Heart right ventricle (tissue), 16 donors: ENCODE results near the gene ABHD3. TPM values are rescaled to one million over a fixed set of nuclear protein-coding genes. Genes with fewer than 3 reads are reported as not detected.
"Not testable (repeated sequence)": the region's sequence is repeated elsewhere in the genome, so short reads cannot be mapped to it uniquely, and the experiment has no call there.

Source experiments
- ATAC-seq, 8 donors: fragments of 200-7000 bp; cut with Tn5 transposase; one replicate each; pipeline ENCODE4 v1.9.1; 2020; ENCODE audit warnings: mild to moderate bottlenecking in 8 of 8, moderate library complexity in 8 of 8, moderate number of reproducible peaks in 1 of 8
- DNase-seq, 2 donors: peaks; one replicate each; pipeline ENCODE4 v3.0.0-alpha.2; 2020
- H3K27ac ChIP-seq, 10 donors: fragments of 200-600 bp; sonication (generic) in 2 of 10; one replicate each; pipeline versions ENCODE4 v1.5.0 to v1.8.0; 2020 to 2022; ENCODE audit warnings: mild to moderate bottlenecking in 3 of 10
- H3K27me3 ChIP-seq, 7 donors: fragments of 200-600 bp; one replicate each; pipeline ENCODE4 v1.8.0; 2021 to 2022; ENCODE audit warnings: mild to moderate bottlenecking in 2 of 7
- H3K36me3 ChIP-seq, 9 donors: fragments of 200-600 bp; sonication (generic) in 1 of 9; one replicate each; pipeline versions ENCODE4 v1.5.0 to v1.8.0; 2020 to 2022; ENCODE audit warnings: mild to moderate bottlenecking in 2 of 9
- H3K4me1 ChIP-seq, 9 donors: fragments of 200-600 bp; sonication (generic) in 1 of 9; one replicate each; pipeline versions ENCODE4 v1.5.0 to v1.8.0; 2020 to 2022; ENCODE audit warnings: mild to moderate bottlenecking in 4 of 9
- H3K4me3 ChIP-seq, 10 donors: fragments of 200-600 bp; sonication (generic) in 2 of 10; one replicate each; pipeline versions ENCODE4 v1.5.0 to v1.8.0; 2020 to 2022; ENCODE audit warnings: mild to moderate bottlenecking in 7 of 10, moderate library complexity in 2 of 10
- H3K9me3 ChIP-seq, 11 donors: fragments of 200-600 bp in 10 of 11; sonication (generic) in 2 of 11; one replicate each; pipeline versions ENCODE4 v1.5.0 to v1.8.0; 2013 to 2022; ENCODE audit warnings: mild to moderate bottlenecking in 2 of 11, control low read depth in 1 of 11, moderate library complexity in 1 of 11
- CTCF ChIP-seq, 9 donors: fragments of 200-600 bp; sonication (generic) in 2 of 9; IDR thresholded peaks; one replicate each; pipeline versions ENCODE4 v1.5.0 to v1.8.0; 2021 to 2022; ENCODE audit warnings: antibody characterized with exemption in 9 of 9, mild to moderate bottlenecking in 5 of 9, moderate library complexity in 1 of 9
- WGBS, 2 donors: extraction: QIAGEN DNeasy Blood & Tissue Kit; methylation state at CpG; one replicate each; pipeline ENCODE4 v1.1.7; 2013; ENCODE audit warnings: inconsistent platforms in 1 of 2; 5-methylcytosine and 5-hydroxymethylcytosine counted together
- intact Hi-C, 10 donors: fragments of 100-400 bp; cut with DNase I; formaldehyde crosslinking; loops; one replicate each; pipeline versions ENCODE4 v1.11.1 to v1.14.2; 2022
- polyA plus RNA-seq, 2 donors: library from polyadenylated mRNA; stranded (reverse); fragments of 200-250 nt; gene quantifications; one replicate each; pipeline ENCODE4 v1.2.3, GENCODE V29; 2013
- total RNA-seq, 10 donors: library from RNA; stranded (reverse); fragmentation: NEBNext Ultra II Directional in 3 of 10; extraction: Animal tissue kit (Norgen Biotek cat#: 25700) in 3 of 10; gene quantifications; one replicate each; pipeline versions ENCODE4 v1.2.1 to v1.2.4, GENCODE V29; 2021 to 2023
- donor health status: Arrhythmogenic right ventricular cardiomyopathy.
- donor health status: ischemic (EF 13 %, LVEDD 7.1; RV severe dilation, severe dysfunction).
- donor health status: healthy with polysubstance abuse.
- donor health status: DM: no; HTN: yes; CAD: no.
- donor health status: DM: no; HTN: no; CAD: no.
- donor health status: ischemic (EF 25% LVEDD 6.9; RV normal size, moderate dysfunction).
- donor health status: ischemic (EF 25% LVEDD 5.7; RV mildly dilated, moderate dysfunction).
- donor health status: healthy.
- donor health status: DM: yes; HTN: yes; CAD: no.
- donor health status: Ischemic cardiomyopathy.
- donor health status: ischemic (EF 35%, LVEDD 5.7; RV mildly dilated, moderate dysfunction).
- donor health status: nonischemic (EF 11% LVEDD 7.7; RV severe dilation, severe dysfunction).
- donor health status: DM: yes; HTN: yes; CAD: no.
- donor health status: PGD.
- donor health status: ischemic (EF 29% LVEDD 5.4; RV normal size, mild dysfunction).
- donor health status: nonischemic (EF 23%, LVEDD 6.1; RV moderate dilation, normal function).

Gene ABHD3
- total and polyA plus RNA-seq, 12 donors, result 2.2 to 28.2 (median 4.2) TPM

GRCh38 chr18:21612125-21613039 is 92.2 kb downstream of the ABHD3 start, which contains the start of gene SNRPD1:
Gene SNRPD1 (plus strand): TSS chr18:21612314. CDS start chr18:21612430, 116 bp downstream.
- peak within 1 kb of the TSS; percentile 58 to 97 (median 77) for H3K4me3 ChIP-seq
- peak; percentile 88 to 99 (median 95) for TF ChIP-seq CTCF (IDR thresholded peaks at IDR 0.05)
- peak within 1 kb of the TSS; percentile 16 to 93 (median 82) for H3K27ac ChIP-seq
- 0 to 1% methylated on average over 59 of the region's 59 CpGs for WGBS, 2 donors
- H3K36me3 ChIP-seq, result peaks cover 0 to 31% (median 11%) of the 10 kb centered on the region in 9 donors
- ATAC-seq (peak; percentile 99 to 100 (median 99)), DNase-seq (peak; percentile 87 to 90)
- intact Hi-C loops, result loop anchor here in 2 of 10 donors (10.0 kb wide), 2 partner anchors 92 to 242 kb away; partner anchors contain the start of gene ABHD3 (in 2 of the 2)
- H3K9me3 ChIP-seq, result no peaks in the 10 kb centered on the region
- peaks cover 3 to 23% (median 20%) of the 10 kb centered on the region in 9 donors for H3K4me1 ChIP-seq
- no peaks in the 10 kb centered on the region for H3K27me3 ChIP-seq

GRCh38 chr18:21611401-21612124 is 93.0 kb downstream of the ABHD3 start:
- H3K27me3 ChIP-seq, H3K9me3 ChIP-seq, DNase-seq: not testable (repeated sequence)
- Histone ChIP-seq H3K4me1 (peaks cover 3 to 23% (median 20%) of the 10 kb centered on the region in 9 donors), H3K27ac (peak overlapping the region; percentile 16 to 93 (median 82)), H3K4me3 (peak overlapping the region in 9 of 10 donors; percentile 58 to 97 (median 79)), H3K36me3 (peaks cover 0 to 23% (median 4%) of the 10 kb centered on the region in 9 donors)
- ATAC-seq, result peak in 2 of 8 donors; percentile 2
- WGBS, 2 donors, result 59 to 61% methylated on average over 30 of the region's 30 CpGs
- intact Hi-C loops, result loop anchor here in 2 of 10 donors (10.0 kb wide), 2 partner anchors 93 to 243 kb away; partner anchors contain the start of gene ABHD3 (in 2 of the 2)

GRCh38 chr18:21605213-21605612 is 99.4 kb downstream of the ABHD3 start:
- ATAC-seq, result no peak
- no peaks in the 10 kb centered on the region for H3K27me3 ChIP-seq
- H3K4me3 ChIP-seq, result no peak overlapping the region
- H3K9me3 ChIP-seq, result no peaks in the 10 kb centered on the region
- TF ChIP-seq CTCF (IDR thresholded peaks at IDR 0.05), result no peak
- no peak overlapping the region for H3K27ac ChIP-seq
- intact Hi-C loops, result loop anchor here in 1 of 10 donors (10.0 kb wide), 1 partner anchor 500 kb away; no protein-coding TSS in a partner anchor
- peaks cover 0 to 18% (median 3%) of the 10 kb centered on the region in 9 donors for H3K4me1 ChIP-seq
- H3K36me3 ChIP-seq, result no peaks in the 10 kb centered on the region
- no peak for DNase-seq

- no peaks in the 10 kb centered on the region for H3K27me3 ChIP-seq
- WGBS, 2 donors, result 25 to 30% methylated on average over 2 of the region's 2 CpGs
- intact Hi-C loops, result loop anchor here in 3 of 10 donors (5.0 to 10.0 kb wide), 4 partner anchors 98 to 500 kb away; partner anchors contain the start of genes MIB1 (in 2 of the 3) and ABHD3 (in 1 of the 3)
Measured at GRCh38 chr18:21604671-21605070, 99.9 kb downstream of the ABHD3 start.

More at GRCh38 chr18:21604671-21605070, 99.9 kb downstream of the ABHD3 start:
- no peaks in the 10 kb centered on the region for H3K36me3 ChIP-seq
- no peak overlapping the region for H3K4me3 ChIP-seq
- DNase-seq (no peak), ATAC-seq (no peak)
- H3K4me1 ChIP-seq, result peaks cover 0 to 18% (median 6%) of the 10 kb centered on the region in 9 donors
- no peaks in the 10 kb centered on the region for H3K9me3 ChIP-seq
- peak overlapping the region in 1 of 10 donors; percentile 46 for H3K27ac ChIP-seq
- no peak for TF ChIP-seq CTCF (IDR thresholded peaks at IDR 0.05)
